Measurements from ENCODE around the gene CBARP.

The CBARP gene

DNA sequence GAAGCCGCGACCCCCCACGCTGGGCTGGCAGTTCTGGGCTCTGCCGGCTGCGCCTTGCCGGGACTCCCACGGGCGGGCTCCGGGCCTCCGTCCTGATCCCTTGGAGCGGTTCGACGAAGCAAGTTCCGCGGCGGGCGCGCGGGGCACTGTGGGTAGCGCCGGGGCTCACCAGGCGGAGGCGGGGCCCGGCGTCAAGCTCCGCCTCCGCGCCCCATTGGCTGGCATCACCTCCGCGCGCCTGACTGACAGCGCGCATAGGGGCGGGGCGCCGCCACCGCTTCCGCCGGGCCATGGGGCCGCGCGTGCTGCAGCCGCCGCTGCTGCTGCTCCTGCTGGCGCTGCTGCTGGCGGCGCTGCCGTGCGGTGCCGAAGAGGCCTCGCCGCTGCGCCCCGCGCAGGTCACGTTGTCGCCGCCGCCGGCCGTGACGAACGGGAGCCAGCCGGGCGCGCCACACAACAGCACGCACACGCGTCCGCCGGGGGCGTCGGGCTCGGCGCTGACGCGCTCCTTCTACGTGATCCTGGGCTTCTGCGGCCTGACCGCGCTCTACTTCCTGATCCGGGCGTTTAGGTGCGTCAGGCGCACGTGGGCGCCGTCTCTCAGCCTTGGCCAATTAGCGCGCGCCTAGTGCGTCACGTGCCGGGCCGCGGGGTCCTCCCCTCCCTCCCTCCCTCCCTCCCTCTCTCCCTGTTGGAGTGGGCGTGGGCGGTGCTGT is 37.6 kb upstream of the CBARP start, which contains the start of gene FAM174C:
Gene FAM174C (plus strand): TSS at position 271 of the 716 bp plus-strand sequence. CDS start 20 bp downstream, at position 291.
- peak; percentile 97 for DNase-seq

DNA sequence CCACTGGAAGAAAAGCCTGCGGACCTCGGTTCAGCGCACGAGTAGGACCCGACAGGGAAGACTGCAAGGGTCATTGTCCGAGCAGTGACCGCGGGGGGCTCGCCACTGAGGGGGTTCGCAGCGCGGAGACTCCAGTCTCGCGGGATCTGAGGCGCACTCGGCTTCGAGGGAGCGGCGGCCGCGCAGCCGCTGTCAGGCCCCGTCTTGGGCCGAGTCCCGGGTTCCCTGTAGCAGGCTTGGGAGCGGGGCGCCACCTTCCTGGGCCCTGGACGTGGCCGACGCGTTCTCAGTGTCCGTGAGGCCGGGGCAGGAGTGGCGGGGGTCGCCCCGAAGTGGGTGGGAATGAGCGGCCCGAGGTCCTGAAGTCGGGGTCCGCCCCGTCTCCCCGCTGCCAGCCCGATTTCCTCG is 37.1 kb upstream of the CBARP start:
- DNase-seq: no peak

GRCh38 chr19:1274081-1274851 is 36.5 kb upstream of the CBARP start:
- DNase-seq: no peak

DNA sequence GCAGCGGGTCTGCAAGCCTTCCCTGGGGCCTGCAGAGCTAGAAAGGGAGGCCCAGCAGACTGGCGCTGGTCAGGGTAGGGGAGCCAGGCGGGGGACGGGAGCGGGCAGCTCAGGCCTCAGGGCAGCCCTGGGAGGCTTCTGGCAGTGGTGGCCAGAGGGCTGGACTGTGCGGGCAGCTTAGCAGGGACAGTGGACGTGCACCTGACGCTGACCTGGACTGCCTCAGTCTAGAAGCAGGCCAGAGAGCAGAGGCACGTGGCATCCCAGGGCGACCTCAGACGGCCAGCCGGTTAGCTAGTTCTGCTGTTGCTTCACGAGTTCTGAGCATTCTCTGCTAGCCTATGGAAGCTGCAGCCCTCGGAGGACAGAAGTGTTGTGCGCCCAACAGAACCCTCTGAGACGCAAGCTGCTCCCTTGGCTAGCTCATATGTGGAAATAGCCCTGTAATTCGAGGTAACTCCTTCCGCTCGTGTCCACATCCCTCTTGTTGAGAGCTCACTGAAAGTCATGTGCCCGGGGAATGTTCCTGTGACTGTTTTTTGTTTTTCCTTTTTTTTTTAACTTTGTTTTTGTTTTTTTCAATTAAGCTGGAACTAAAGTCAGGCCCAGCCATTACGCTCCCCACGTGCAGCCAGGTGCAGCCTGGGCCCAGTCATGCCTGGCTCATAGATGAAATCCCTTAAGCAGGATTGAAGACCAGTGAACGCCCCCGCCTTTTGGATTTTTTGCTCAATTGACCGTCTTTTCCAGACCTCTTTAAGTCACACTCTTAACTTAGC is 35.6 kb upstream of the CBARP start:
- DNase-seq: no peak

DNA sequence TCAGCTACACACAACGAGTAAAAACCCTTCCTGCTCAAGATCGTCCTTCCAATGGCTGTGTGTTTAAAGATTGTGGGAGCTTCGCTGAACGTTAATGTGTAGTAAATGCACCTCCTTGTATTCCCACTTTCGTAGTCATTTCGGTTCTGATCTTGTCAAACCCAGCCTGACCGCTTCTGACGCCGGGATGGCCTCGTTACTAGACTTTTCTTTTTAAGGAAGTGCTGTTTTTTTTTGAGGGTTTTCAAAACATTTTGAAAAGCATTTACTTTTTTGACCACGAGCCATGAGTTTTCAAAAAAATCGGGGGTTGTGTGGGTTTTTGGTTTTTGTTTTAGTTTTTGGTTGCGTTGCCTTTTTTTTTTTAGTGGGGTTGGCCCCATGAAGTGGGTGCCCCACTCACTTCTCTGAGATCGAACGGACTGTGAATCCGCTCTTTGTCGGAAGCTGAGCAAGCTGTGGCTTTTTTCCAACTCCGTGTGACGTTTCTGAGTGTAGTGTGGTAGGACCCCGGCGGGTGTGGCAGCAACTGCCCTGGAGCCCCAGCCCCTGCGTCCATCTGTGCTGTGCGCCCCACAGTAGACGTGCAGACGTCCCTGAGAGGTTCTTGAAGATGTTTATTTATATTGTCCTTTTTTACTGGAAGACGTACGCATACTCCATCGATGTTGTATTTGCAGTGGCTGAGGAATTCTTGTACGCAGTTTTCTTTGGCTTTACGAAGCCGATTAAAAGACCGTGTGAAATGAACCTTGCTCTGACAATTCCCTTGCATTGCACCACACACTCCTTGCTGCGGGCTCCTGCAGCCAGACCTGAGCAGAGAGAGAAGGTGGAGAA is 34.8 kb upstream of the CBARP start:
- DNase-seq: no peak

GRCh38 chr19:1271528-1272422 is 34.0 kb upstream of the CBARP start:
- no peak for DNase-seq

DNA sequence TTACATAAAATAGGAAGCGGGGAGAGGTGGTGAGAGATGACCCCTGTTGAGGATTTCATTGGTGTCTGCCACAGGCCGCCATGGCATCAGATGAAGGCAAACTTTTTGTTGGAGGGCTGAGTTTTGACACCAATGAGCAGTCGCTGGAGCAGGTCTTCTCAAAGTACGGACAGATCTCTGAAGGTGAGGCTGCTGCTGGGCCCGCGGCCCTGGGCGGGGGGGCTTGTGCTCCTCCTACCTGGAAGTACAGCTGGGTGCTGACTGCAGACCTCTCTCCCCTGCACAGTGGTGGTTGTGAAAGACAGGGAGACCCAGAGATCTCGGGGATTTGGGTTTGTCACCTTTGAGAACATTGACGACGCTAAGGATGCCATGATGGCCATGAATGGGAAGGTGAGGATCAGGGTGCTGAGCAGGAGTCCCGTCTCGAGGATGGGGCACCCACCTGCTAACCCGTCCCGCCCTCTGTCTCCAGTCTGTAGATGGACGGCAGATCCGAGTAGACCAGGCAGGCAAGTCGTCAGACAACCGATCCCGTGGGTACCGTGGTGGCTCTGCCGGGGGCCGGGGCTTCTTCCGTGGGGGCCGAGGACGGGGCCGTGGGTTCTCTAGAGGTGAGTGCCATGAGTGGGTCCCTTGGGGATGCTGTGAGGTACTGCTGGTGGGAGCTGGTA is 33.2 kb upstream of the CBARP start:
- no peak for DNase-seq

DNA sequence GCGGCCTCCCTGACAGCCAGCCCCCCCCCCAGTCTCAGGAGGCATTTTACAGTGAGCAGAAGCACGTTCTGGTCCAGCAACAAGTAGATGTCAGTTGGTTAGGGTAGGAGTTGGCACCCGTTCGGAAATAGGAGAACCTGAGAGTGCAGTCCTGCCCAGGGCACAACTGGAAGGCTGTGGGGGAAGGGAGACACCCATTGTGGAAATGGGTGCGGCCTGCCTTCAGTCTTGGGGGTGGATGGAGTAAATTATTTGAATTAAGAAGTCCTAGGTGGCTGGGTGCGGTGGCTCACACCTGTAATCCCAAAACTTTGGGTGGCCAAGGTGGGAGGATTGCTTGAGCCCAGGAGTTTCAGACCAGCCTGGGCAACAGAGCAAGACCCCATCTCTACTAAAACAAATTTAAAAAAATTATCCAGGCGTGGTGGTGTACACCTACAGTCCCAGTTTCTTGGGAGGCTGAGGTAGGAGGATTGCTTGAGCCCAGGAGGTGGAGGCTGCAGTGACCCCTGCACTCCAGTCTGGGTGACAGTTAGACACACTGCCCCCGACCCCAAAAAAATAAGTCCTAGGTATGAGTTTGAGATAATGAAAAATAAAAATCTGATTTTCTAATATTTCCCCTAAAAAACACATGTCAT is 32.5 kb upstream of the CBARP start:
- DNase-seq: no peak

- DNase-seq: peak; percentile 90
Measured at GRCh38 chr19:1269478-1270212, 31.8 kb upstream of the CBARP start.

- DNase-seq: peak; percentile 100
Measured at GRCh38 chr19:1269065-1269477, 31.3 kb upstream of the CBARP start, which contains the start of gene CIRBP. Gene CIRBP (plus strand): TSS chr19:1269332. CDS start chr19:1270934, 1,602 bp downstream.

- no peak for DNase-seq
Measured at GRCh38 chr19:1268226-1269064, 30.6 kb upstream of the CBARP start.

GRCh38 chr19:1267477-1268225 is 29.8 kb upstream of the CBARP start:
- DNase-seq: no peak

DNA sequence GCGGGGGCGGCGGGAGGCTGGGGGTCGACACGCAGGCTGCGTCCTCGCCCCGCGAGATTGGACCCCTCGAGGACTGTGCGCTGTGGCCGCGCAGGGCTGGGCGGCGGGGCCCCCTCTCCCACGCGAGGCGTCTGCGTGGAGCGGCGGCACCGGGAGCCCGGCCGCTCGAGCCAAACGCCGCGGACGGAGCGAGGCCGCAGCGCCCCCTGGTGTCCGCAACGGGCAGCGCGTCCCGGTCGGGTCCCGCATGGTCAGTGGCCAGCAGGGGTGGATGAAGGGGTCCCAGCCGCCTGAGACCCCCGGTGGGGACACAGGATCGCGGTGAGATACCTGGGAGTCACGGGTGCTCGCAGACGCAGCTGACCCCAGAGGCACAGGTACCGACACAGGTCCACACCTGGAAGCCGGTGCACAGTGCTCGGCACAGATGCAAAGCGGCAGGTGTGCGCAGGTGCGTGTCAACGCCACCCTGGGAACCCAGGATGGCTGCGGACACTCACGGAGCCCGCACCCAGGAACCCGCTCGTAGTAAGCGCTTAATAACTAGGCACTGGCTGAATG is 29.2 kb upstream of the CBARP start:
- peak; percentile 58 for DNase-seq

DNA sequence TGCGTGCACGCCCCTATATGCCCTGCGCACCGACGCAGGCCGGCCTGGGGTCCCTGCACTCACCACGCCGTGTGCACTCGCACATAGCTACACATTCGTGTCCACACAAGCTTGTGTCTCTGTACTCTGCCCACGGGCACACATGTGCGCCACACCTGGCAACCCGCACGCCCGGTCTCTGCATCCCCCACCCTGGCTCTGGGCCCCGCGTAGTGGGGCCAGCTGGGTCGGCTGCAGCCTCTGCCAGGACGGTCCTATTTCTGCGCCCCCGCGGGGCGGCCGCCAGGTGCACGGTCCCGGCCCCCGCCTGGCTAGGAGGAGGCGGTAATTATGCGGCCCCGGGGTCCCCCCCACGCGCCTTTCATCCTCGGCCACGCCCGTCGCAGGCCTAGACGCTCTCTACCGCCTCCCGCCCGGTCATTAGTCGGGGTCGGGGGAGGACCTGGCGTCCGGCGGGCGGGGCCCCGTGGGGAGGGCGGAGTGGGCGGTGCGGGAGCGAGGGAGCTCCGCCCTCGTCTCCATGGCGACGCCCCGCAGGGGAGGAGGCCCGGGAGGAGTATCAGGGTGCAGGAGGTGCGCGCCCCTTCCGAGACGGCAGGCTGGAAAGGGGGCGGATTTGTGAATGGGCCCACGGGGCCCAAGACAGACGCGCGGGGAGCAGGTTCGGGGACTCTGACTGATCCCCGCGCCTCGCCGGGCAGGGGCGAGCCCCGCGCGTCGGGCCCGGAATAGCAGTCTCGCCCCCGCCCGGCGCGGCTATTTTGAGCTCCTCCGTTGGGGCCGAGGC is 28.5 kb upstream of the CBARP start:
- DNase-seq: peak; percentile 89

DNA sequence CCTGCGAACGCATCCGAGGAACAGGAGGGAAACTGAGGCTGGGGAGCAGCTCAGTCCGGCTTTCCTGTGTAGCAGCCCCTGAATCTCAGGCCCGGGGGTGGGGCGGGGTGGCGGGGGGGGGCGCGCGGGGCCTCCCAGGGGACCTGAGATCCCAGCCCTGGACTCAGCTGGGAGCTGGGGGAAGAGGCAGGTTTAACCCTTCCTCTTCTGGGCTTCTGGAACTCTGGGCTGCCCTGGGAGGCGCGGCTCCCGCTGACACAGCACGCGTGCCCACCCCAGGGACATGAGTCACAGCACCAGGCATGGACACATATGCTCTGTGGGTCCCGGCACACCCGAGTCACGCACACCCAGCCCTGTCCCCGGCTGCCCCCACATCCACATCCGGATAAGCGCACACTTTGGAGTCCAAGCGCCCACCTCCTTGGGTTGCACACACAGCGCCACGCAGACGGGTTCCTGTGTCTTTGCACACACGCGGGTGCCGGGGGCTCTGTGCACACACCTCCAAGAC is 27.9 kb upstream of the CBARP start:
- DNase-seq: peak; percentile 97
